IMR-90 (cell line): Measurements from ENCODE around the gene FMNL1. TPM values are rescaled to one million over a fixed set of nuclear protein-coding genes. Genes with fewer than 3 reads are reported as not detected.

Source experiments
- ATAC-seq: fragments of 200-7000 bp; cut with Tn5 transposase; 2 replicates; pipeline ENCODE4 v1.9.1; 2020; ENCODE audit warnings: low read depth, mild to moderate bottlenecking, moderate library complexity
- BruUV-seq: library from RNA; stranded (reverse); fragments of 400-500 nt; replicated peaks from 2 replicates; lab custom pipeline; 2021; lab: Mats Ljungman, UMichigan
- CTCF ChIA-PET: fragments of 300-600 bp; formaldehyde crosslinking; extraction: SDS; loops from one replicate; lab custom pipeline; 2021; ENCODE audit warnings: antibody characterized with exemption; lab: Yijun Ruan, JAX
- POLR2A ChIA-PET: fragments of 300-600 bp; sonication (Branson Sonifier 250); formaldehyde crosslinking; loops from one replicate; lab custom pipeline; 2022; ENCODE audit warnings: antibody characterized with exemption; ENCODE audit not compliant: unreplicated experiment; lab: Charles Lee
- DNase-seq: peaks from one replicate; pipeline ENCODE4 v3.0.0; 2013
- H2AFZ ChIP-seq: replicated peaks from 2 replicates; pipeline ENCODE3; 2013; ENCODE audit warnings: low read length, mild to moderate bottlenecking; ENCODE audit not compliant: poor library complexity
- H2AK5ac ChIP-seq: 2 replicates; pipeline ENCODE4 v1.6.1; 2013; ENCODE audit warnings: low read depth, low read length, inconsistent platforms
- H2AK9ac ChIP-seq: replicated peaks from 2 replicates; pipeline ENCODE3; 2013; ENCODE audit warnings: mild to moderate bottlenecking, low read depth, low read length, moderate library complexity; ENCODE audit not compliant: poor library complexity
- H2BK120ac ChIP-seq: 2 replicates; pipeline ENCODE4 v1.6.1; 2013; ENCODE audit warnings: low read depth, low read length, inconsistent platforms
- H2BK15ac ChIP-seq: 3 replicates; pipeline ENCODE4 v1.6.1; 2013; ENCODE audit warnings: low read depth, low read length, inconsistent platforms
- H2BK20ac ChIP-seq: 2 replicates; pipeline ENCODE4 v1.6.1; 2013; ENCODE audit warnings: low read depth, mild to moderate bottlenecking, inconsistent platforms, low read length, moderate library complexity
- H2BK5ac ChIP-seq: 2 replicates; pipeline ENCODE4 v1.6.1; 2013; ENCODE audit warnings: mild to moderate bottlenecking, low read depth, low read length, inconsistent platforms; ENCODE audit not compliant: poor library complexity, severe bottlenecking
- H3K14ac ChIP-seq: replicated peaks from 2 replicates; pipeline ENCODE4 v1.6.1; 2013; ENCODE audit warnings: low read depth, low read length, inconsistent platforms
- H3K18ac ChIP-seq: 2 replicates; pipeline ENCODE4 v1.6.1; 2013; ENCODE audit warnings: low read depth, low read length, control low read depth
- H3K23ac ChIP-seq: 2 replicates; pipeline ENCODE4 v1.6.1; 2013; ENCODE audit warnings: low read depth, low read length, inconsistent platforms
- H3K27ac ChIP-seq: 2 replicates; pipeline ENCODE4 v1.5.1; 2013; ENCODE audit warnings: mild to moderate bottlenecking, control low read depth, low read length; ENCODE audit not compliant: insufficient read depth
- H3K27me3 ChIP-seq: 2 replicates; pipeline ENCODE4 v1.6.1; 2013; ENCODE audit warnings: low read length; ENCODE audit not compliant: control insufficient read depth, insufficient read depth
- H3K36me3 ChIP-seq: 2 replicates; pipeline ENCODE4 v1.6.1; 2013; ENCODE audit warnings: low read length, mixed read lengths; ENCODE audit not compliant: control insufficient read depth, insufficient read depth
- H3K4ac ChIP-seq: 2 replicates; pipeline ENCODE4 v1.6.1; 2013; ENCODE audit warnings: low read depth, low read length, inconsistent platforms
- H3K4me1 ChIP-seq: 2 replicates; pipeline ENCODE4 v1.6.1; 2013; ENCODE audit warnings: low read length, mixed read lengths; ENCODE audit not compliant: control insufficient read depth, insufficient read depth
- H3K4me2 ChIP-seq: 2 replicates; pipeline ENCODE4 v1.6.1; 2013; ENCODE audit warnings: low read depth, mild to moderate bottlenecking, control low read depth, low read length, moderate library complexity
- H3K4me3 ChIP-seq: 2 replicates; pipeline ENCODE4 v1.5.1; 2013; ENCODE audit warnings: low read depth, mild to moderate bottlenecking, control low read depth, low read length, moderate library complexity; ENCODE audit not compliant: insufficient read depth
- H3K56ac ChIP-seq: 2 replicates; pipeline ENCODE4 v1.6.1; 2013; ENCODE audit warnings: low read length, inconsistent platforms; ENCODE audit not compliant: insufficient read depth; ENCODE audit errors: extremely low read depth
- H3K79me1 ChIP-seq, 2 experiments: 2 replicates each; pipeline ENCODE4 v1.6.1; 2013; ENCODE audit warnings: low read length in 2 of 2, inconsistent platforms in 1 of 2, low read depth in 1 of 2
- H3K9ac ChIP-seq: 2 replicates; pipeline ENCODE4 v1.6.1; 2013; ENCODE audit warnings: low read depth, low read length, control low read depth
- H3K9me1 ChIP-seq: 2 replicates; pipeline ENCODE4 v1.6.1; 2013; ENCODE audit warnings: low read length, inconsistent platforms; ENCODE audit not compliant: insufficient read depth
- H3K9me3 ChIP-seq: 2 replicates; pipeline ENCODE4 v1.6.1; 2013; ENCODE audit warnings: low read length; ENCODE audit not compliant: control insufficient read depth, insufficient read depth
- H4K20me1 ChIP-seq: 2 replicates; pipeline ENCODE4 v1.6.1; 2013; ENCODE audit warnings: low read length, inconsistent platforms; ENCODE audit not compliant: insufficient read depth
- H4K5ac ChIP-seq: 2 replicates; pipeline ENCODE4 v1.6.1; 2013; ENCODE audit warnings: mild to moderate bottlenecking, low read depth, low read length, control low read depth
- H4K8ac ChIP-seq, 2 experiments: 2 replicates each; pipeline ENCODE4 v1.6.1; 2013; ENCODE audit warnings: low read depth in 2 of 2, low read length in 2 of 2, control low read depth in 1 of 2, inconsistent platforms in 1 of 2
- H4K91ac ChIP-seq: 2 replicates; pipeline ENCODE4 v1.6.1; 2013; ENCODE audit warnings: low read depth, low read length, inconsistent platforms; ENCODE audit not compliant: insufficient read depth
- POLR2A ChIP-seq: IDR thresholded peaks from 2 replicates; pipeline ENCODE4 v1.6.1; 2012; ENCODE audit warnings: mild to moderate bottlenecking, low read depth, low read length
- RCOR1 ChIP-seq: IDR thresholded peaks from 2 replicates; pipeline ENCODE4 v1.6.1; 2012; ENCODE audit warnings: mild to moderate bottlenecking, low read length, improper control_type of control experiment; ENCODE audit not compliant: insufficient replicate concordance
- WGBS, 2 experiments: methylation state at CpG; one replicate each; pipeline versions ENCODE4 v1.1.5 to v1.1.7; 2013; ENCODE audit warnings: missing lambda C conversion rate in 2 of 2; ENCODE audit not compliant: insufficient read length in 1 of 2; ENCODE audit errors: extremely low coverage in 2 of 2; 5-methylcytosine and 5-hydroxymethylcytosine counted together
- dilution Hi-C: fragments of 300-500 bp; cut with HindIII; formaldehyde crosslinking; loops from one replicate; pipeline ENCODE4 v1.14.3; 2018; ENCODE audit warnings: low sequenced_read_pairs; ENCODE audit not compliant: unreplicated experiment
- in situ Hi-C: fragments of 300-500 bp; cut with MboI; formaldehyde crosslinking; loops from 3 replicates; pipeline ENCODE4 v1.14.3; 2019; ENCODE audit warnings: low sequenced_read_pairs, inconsistent platforms, mixed read lengths
- intact Hi-C: fragments of 100-400 bp; cut with micrococcal nuclease; formaldehyde crosslinking; loops from 2 replicates; pipeline ENCODE4 v1.10.0; 2022
- polyA plus RNA-seq, 3 experiments: library from polyadenylated mRNA; depleted of rRNA; stranded (reverse); fragments of >200 nt; gene quantifications; 2 replicates each; pipeline ENCODE4 v1.2.3, GENCODE V29; 2012; ENCODE audit warnings: low replicate concordance in 1 of 3
- total RNA-seq: library from RNA; depleted of rRNA; stranded (reverse); fragments of >200 nt; gene quantifications from 2 replicates; pipeline ENCODE4 v1.2.3, GENCODE V29; 2012
- TF ChIP-seq, protein P1 (sequence below): fragments of 150-350 bp; IDR thresholded peaks from 2 replicates; pipeline ENCODE4 v1.6.1; 2017; ENCODE audit warnings: mild to moderate bottlenecking, antibody characterized with exemption, low read length, low read depth

The FMNL1 gene
- total and polyA plus RNA-seq, 2 of the 4 experiments (the other 2 are of a cell fraction): 0.36 to 2.3 TPM

- Histone ChIP-seq H3K27me3 (peaks cover 4% of the 10 kb centered on the region; the same call in 1 of the 2 replicates), H3K9me1 (0 out of 2 replicates have a peak, but pooled peaks cover 2% of the 10 kb centered on the region), H3K4me1 (peaks cover 10% of the 10 kb centered on the region; the same call in 1 of the 2 replicates), H2BK20ac (no peak overlapping the region), H3K4me3 (no peak overlapping the region), H3K56ac (no peak overlapping the region), H2AFZ (no peak overlapping the region), H3K9ac (no peak overlapping the region), H3K79me1 (peaks cover 0 to 9% of the 10 kb centered on the region in 2 experiments; a peak in 1 of 4 replicates), H3K4ac (no peak overlapping the region), H4K20me1 (no peaks in the 10 kb centered on the region), H3K9me3 (no peaks in the 10 kb centered on the region), H2BK5ac (no peak overlapping the region), H4K8ac (no peak overlapping the region), H2BK15ac (no peak overlapping the region), H3K14ac (no peak overlapping the region), H3K4me2 (no peak overlapping the region), H2BK120ac (no peak overlapping the region), H2AK9ac (no peak overlapping the region), H3K23ac (no peak overlapping the region), H3K18ac (no peak overlapping the region), H4K5ac (no peak overlapping the region), H2AK5ac (no peak overlapping the region), H4K91ac (no peak overlapping the region), H3K36me3 (peaks cover 11% of the 10 kb centered on the region; the same call in 1 of the 2 replicates), H3K27ac (no peak overlapping the region)
- TF ChIP-seq POLR2A (no peak), RCOR1 (no peak)
- TF ChIP-seq, protein P1, sequence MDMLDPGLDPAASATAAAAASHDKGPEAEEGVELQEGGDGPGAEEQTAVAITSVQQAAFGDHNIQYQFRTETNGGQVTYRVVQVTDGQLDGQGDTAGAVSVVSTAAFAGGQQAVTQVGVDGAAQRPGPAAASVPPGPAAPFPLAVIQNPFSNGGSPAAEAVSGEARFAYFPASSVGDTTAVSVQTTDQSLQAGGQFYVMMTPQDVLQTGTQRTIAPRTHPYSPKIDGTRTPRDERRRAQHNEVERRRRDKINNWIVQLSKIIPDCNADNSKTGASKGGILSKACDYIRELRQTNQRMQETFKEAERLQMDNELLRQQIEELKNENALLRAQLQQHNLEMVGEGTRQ: no peak
- BruUV-seq: no TSS peak
- in situ Hi-C loops (no loop called here), intact Hi-C loops (no loop called here), dilution Hi-C loops (no loop called here)
- ATAC-seq (no peak), DNase-seq (no peak)
- ChIA-PET POLR2A (no interaction called here), CTCF (no interaction called here)
- WGBS, 2 experiments: 83% methylated on average over 6 of the region's 18 CpGs; no CpG with 5 or more reads in 1 of the 2 experiments
Observed at GRCh38 chr17:45243750-45244149, 22.1 kb downstream of the FMNL1 start.
